HG03520 (cell line): ENCODE results near the gene TMEM164.

Experiments used
- ATAC-seq: cut with Tn5 transposase; IDR thresholded peaks from one replicate; pipeline ENCODE4 v1.9.1; 2021; ENCODE audit warnings: mild to moderate bottlenecking, moderate library complexity; ENCODE audit not compliant: unreplicated experiment

Gene TMEM164

GRCh38 chrX:110036162-110037033 is 33.5 kb downstream of the TMEM164 start:
- no peak for ATAC-seq

- ATAC-seq, result no peak
These were observed 34.3 kb downstream of the TMEM164 start for GRCh38 chrX:110037178-110037577.

DNA sequence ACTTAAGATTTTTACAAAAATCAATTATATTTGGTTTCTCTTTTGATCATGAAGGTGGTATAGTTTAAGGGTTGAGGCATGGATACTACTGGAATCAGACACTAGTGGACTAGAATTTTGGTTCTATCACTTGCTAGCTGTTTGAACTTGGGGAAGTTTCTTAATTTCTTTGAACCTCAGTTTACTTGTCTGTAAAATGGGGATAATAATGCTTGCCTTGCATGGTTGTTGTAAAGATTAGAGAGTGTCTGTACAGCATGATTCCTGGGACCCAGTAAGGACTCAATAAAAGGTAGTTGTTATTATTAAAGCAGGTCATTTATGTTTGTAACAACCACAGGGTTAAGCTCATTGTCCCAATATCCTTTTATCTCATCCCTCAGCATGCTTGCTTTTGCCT is 36.0 kb downstream of the TMEM164 start:
- no peak for ATAC-seq

GRCh38 chrX:110041980-110042379 is 39.1 kb downstream of the TMEM164 start:
- ATAC-seq, result no peak

DNA sequence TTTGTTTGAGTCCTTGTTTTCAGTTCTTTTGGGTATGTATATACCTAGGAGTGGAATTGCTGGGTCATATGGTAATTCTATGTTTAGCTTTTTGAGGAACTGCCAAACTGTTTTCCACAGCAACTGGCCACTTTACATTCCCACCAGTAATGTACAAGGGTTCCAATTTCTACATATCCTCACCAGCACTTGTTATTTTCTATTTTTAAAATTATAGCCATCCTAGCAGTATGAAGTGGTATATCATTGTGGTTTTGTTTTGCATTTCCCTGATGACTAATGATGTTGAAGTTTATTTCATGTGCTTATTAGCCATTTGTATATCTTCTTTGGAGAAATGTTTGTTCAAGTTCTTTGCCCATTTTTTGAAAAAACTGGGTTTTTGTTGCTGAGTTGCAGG is 39.6 kb downstream of the TMEM164 start:
- ATAC-seq, result no peak

- no peak for ATAC-seq
These were observed 40.6 kb downstream of the TMEM164 start for GRCh38 chrX:110043506-110043905.

- ATAC-seq, result no peak
These were observed 41.7 kb downstream of the TMEM164 start for GRCh38 chrX:110044346-110045249.

DNA sequence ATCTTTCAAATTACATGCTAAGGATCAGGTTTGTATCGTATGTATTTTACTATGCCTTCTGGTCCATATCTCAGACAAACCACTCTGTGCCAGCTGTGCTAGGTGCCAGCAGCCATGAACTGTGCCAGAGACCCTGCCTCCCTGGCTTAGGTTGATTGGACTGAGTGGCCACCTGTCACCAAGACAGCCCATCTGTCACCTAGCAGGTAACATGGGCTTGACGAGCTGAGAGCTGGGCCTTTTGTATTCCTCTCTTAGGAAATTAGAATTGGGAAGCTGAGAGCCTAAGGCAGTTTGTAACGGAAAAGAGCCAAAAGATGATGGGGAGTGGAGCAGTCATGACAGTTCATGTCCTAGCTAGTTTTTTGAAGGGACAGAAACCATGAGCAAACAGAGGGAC is 42.5 kb downstream of the TMEM164 start:
- no peak for ATAC-seq

DNA sequence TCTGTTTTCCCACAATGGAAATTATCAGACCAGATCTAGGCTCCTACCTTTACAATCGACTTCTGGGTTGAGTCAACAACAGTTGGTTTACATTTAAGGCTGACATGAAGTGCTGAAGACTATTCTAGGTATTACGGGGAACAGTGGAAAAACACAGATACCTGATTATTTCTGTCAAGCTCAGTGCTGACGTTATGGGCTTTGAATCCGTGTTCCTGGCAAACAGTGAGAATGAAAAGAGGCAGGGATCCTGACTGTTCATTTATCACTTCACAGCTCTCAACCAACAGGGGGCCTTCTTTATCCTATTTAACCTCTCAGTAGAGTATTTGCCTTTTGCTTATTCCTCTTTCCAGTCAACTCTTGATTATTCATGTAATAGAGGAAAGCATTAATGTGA is 43.1 kb downstream of the TMEM164 start:
- no peak for ATAC-seq

DNA sequence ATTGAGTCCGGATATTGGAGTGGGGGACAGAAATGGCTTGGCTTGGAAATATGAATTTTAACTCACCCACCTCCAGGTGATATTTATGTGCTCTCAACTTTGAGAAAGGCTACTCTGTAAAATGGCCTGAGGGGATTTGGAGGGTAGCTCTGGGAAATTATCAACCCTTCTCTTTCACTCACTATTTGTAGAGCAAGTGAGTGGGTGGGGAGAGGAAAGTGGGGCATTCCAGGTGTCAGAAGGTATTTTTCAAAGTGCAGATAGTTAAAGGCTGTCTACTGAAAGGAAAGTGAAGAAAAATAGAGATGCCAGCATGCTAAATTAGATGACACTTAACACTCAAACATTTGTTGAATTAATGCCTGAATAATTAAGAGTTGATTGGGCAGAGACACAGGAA is 44.1 kb downstream of the TMEM164 start:
- ATAC-seq, result no peak

DNA sequence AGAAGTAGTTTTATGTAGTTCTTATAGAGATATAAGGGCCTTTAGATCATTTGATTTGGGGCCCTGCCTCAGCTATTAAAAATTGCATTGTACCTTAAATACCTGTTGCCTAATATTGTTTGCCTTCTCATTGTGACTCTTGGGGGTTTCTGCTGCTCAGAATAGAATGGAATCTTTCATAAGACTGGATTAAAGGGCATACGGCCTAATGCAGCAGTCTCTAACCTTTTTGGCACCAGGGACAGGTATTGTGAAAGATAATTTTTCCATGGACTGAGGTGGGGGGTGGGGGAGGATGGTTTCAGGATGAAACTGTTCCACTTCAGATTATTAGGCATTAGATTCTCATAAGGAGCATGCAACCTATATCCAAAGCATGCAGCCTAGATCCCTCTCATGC is 46.2 kb downstream of the TMEM164 start:
- ATAC-seq, result no peak

- ATAC-seq, result no peak
These were observed 47.5 kb downstream of the TMEM164 start for GRCh38 chrX:110050386-110050785.

DNA sequence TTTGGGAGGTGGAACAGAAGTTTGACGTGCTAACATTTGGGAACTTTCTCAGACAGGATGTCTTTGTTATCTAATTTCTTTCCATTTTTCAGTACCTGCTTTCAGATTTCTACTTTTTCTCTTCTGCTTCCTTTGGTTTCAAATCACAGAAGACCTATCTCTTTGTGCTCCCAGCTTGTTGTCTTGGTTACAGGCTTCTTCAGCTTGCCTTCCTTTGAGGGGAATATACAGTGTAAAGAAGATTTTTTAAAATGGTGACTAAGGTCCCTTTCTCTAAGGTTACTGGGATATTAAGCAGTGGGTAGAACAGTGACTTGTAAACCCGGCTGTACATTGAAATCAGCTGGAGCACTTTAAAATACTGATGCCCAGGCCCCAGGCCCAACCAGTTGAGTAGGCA is 48.0 kb downstream of the TMEM164 start:
- no peak for ATAC-seq

DNA sequence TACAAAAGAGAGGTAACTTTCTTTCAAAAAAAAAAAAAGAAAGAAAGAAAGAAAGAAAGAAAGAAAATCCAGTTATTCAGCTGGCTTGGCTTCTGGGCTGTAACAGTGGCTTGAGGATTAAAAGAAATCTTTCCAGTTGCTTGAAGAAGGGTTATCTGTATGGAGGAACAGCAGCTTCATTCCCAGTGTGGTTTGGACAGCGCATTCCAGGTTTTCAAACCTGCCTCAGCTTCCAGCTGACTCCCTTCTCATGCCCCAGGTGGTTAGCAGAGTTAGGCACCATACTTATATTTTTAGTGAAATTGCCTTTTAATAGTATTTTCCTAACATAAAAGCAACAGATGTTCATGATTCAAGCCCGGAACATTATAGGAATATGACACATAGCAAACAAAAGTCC is 48.6 kb downstream of the TMEM164 start:
- ATAC-seq, result no peak

- ATAC-seq, result no peak
These were observed 49.4 kb downstream of the TMEM164 start for GRCh38 chrX:110052303-110052702.

- ATAC-seq, result no peak
These were observed 50.5 kb downstream of the TMEM164 start for GRCh38 chrX:110053453-110053852.

GRCh38 chrX:110055616-110056015 is 52.7 kb downstream of the TMEM164 start:
- ATAC-seq, result no peak

- ATAC-seq, result no peak
These were observed 53.5 kb downstream of the TMEM164 start for GRCh38 chrX:110056419-110056818.

DNA sequence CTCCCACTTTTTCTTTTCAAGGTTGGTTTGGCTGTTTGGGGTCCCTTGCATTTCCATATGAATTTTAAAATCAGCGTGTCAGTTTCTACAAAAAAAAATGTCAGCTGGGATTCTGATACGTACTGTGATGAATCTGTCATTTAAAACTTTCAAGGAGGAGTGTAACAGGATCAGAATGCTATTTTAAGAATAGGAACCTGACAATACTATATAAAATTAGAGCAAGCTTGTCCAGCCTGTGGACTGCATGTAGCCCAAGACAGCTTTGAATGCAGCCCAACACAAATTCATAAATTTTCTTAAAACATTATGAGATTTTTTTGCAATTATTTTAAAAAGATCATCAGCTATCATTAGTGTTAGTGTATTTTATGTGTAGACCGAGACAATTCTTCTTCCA is 56.5 kb downstream of the TMEM164 start:
- ATAC-seq, result no peak

GRCh38 chrX:110060317-110060716 is 57.4 kb downstream of the TMEM164 start:
- ATAC-seq, result no peak

DNA sequence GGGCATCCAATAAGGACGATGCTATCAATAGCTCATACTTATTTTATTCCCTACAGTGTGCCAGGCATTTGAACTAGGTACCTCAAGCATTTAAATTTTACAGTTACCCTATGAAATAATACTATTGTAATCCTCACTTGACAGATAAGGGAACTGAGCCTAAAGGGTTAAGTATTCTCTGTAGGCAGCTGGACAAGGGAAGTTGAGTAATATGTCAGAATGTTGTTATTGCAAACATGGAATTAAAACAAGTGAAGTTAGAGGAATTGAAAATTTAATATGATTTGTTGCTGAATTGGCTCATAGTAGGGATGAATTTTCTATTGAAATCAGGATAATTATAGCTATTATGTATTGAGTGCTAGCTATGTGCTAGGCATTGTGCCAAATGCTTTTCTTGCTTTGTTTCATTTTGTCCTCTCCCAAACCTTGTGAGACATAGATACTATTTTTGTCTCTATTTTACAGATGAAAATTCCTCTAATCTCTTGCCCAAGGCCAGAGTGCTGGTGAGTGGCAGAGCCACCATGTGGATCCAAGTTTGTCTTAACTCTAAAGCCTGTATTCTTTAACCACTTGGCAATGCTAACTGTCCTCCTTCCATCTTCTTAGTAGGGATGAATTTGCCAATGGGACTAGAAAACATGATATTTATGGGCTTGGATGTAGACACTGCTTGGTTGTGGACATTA is 58.1 kb downstream of the TMEM164 start:
- no peak for ATAC-seq
